Smooth muscle cell (in vitro differentiated cells): ENCODE measurements around the gene GNA14. TPM values are rescaled to one million over a fixed set of nuclear protein-coding genes. Genes with fewer than 3 reads are reported as not detected.
"Not testable (repeated sequence)": the region's sequence is repeated elsewhere in the genome, so short reads cannot be mapped to it uniquely, and the experiment has no call there.

ENCODE experiments used
- DNase-seq: peaks from one replicate; lab custom pipeline; 2025; ENCODE audit not compliant: unreplicated experiment; lab: John Stamatoyannopoulos, UW
- H2AFZ ChIP-seq: fragments of 200-600 bp; sonication (generic); 2 replicates; pipeline ENCODE4 v1.6.0; 2016; ENCODE audit warnings: antibody characterized with exemption, low read depth, mild to moderate bottlenecking
- H3F3A ChIP-seq: fragments of 200-600 bp; sonication (generic); 2 replicates; pipeline ENCODE4 v1.6.0; 2017; ENCODE audit warnings: antibody characterized with exemption, low read depth
- H3K27ac ChIP-seq: fragments of 200-600 bp; sonication (generic); 2 replicates; pipeline ENCODE4 v1.5.1; 2016; ENCODE audit warnings: low read depth, mild to moderate bottlenecking
- H3K27me3 ChIP-seq: fragments of 200-600 bp; sonication (generic); 2 replicates; pipeline ENCODE4 v1.6.1; 2016; ENCODE audit warnings: low read depth, mild to moderate bottlenecking
- H3K36me3 ChIP-seq: fragments of 200-600 bp; sonication (generic); 2 replicates; pipeline ENCODE4 v1.5.1; 2016; ENCODE audit warnings: low read depth
- H3K4me1 ChIP-seq: fragments of 200-600 bp; sonication (generic); 2 replicates; pipeline ENCODE4 v1.5.1; 2016; ENCODE audit warnings: low read depth
- H3K4me2 ChIP-seq: fragments of 200-600 bp; sonication (generic); 2 replicates; pipeline ENCODE4 v1.6.0; 2016; ENCODE audit warnings: mild to moderate bottlenecking
- H3K4me3 ChIP-seq: fragments of 200-600 bp; sonication (generic); 2 replicates; pipeline ENCODE4 v1.5.1; 2016; ENCODE audit warnings: mild to moderate bottlenecking
- H3K79me2 ChIP-seq: fragments of 200-600 bp; sonication (generic); 2 replicates; pipeline ENCODE4 v1.6.0; 2016; ENCODE audit warnings: low read depth, mild to moderate bottlenecking
- H3K9ac ChIP-seq: fragments of 200-600 bp; sonication (generic); 2 replicates; pipeline ENCODE4 v1.6.0; 2016; ENCODE audit warnings: low read depth
- H3K9me3 ChIP-seq: fragments of 200-600 bp; sonication (generic); replicated peaks from 2 replicates; pipeline ENCODE4 v1.5.1; 2016; ENCODE audit warnings: low read depth
- H4K20me1 ChIP-seq: fragments of 200-600 bp; sonication (generic); 2 replicates; pipeline ENCODE4 v1.6.0; 2016; ENCODE audit warnings: low read depth
- CTCF ChIP-seq: fragments of 200-600 bp; sonication (generic); IDR thresholded peaks from 2 replicates; pipeline ENCODE4 v1.5.1; 2017; ENCODE audit warnings: borderline replicate concordance, mild to moderate bottlenecking, antibody characterized with exemption; ENCODE audit not compliant: insufficient read depth, poor library complexity, severe bottlenecking
- WGBS: methylation state at CpG from one replicate; pipeline ENCODE4 v1.1.7; 2016; ENCODE audit warnings: low lambda C conversion rate; 5-methylcytosine and 5-hydroxymethylcytosine counted together
- polyA plus RNA-seq: library from polyadenylated mRNA; unstranded; fragments of >200 nt; fragmentation: Nextera tagmentation; extraction: Ambion mirVana; gene quantifications from 2 replicates; pipeline ENCODE4 v1.2.1, GENCODE V29; 2016
- total RNA-seq: library from RNA; depleted of rRNA; stranded (reverse); fragments of >200 nt; gene quantifications from 2 replicates; pipeline ENCODE4 v1.2.3, GENCODE V29; 2014

Gene GNA14
- total and polyA plus RNA-seq, 2 experiments from 2014 or later: 1.6 to 10.2 TPM

- no peak overlapping the region for H3K27ac ChIP-seq
- 95% methylated on average over 6 of the region's 6 CpGs for WGBS
- H3F3A ChIP-seq: no peaks in the 10 kb centered on the region
- H4K20me1 ChIP-seq: no peaks in the 10 kb centered on the region
- no peak overlapping the region for H3K4me2 ChIP-seq
- H3K27me3 ChIP-seq: no peaks in the 10 kb centered on the region
- TF ChIP-seq CTCF: no peak
- no peak overlapping the region for H3K9ac ChIP-seq
- H3K36me3 ChIP-seq: no peaks in the 10 kb centered on the region
- no peak for DNase-seq
- no peak overlapping the region for H2AFZ ChIP-seq
- H3K4me1 ChIP-seq: no peaks in the 10 kb centered on the region
- no peaks in the 10 kb centered on the region for H3K9me3 ChIP-seq
- H3K4me3 ChIP-seq: no peak overlapping the region
- H3K79me2 ChIP-seq: no peaks in the 10 kb centered on the region
These were observed 150.6 kb downstream of the GNA14 start for GRCh38 chr9:77497322-77498198.

GRCh38 chr9:77495834-77496671 lies 152.1 kb downstream of the GNA14 start:
- Histone ChIP-seq H3K4me2 (peak overlapping the region; percentile 40), H3K79me2 (no peaks in the 10 kb centered on the region), H3F3A (no peaks in the 10 kb centered on the region), H3K9me3 (no peaks in the 10 kb centered on the region), H3K27ac (peak overlapping the region; percentile 65), H3K36me3 (peaks cover under 1% of the 10 kb centered on the region), H3K27me3 (no peaks in the 10 kb centered on the region), H3K9ac (peak overlapping the region; percentile 18), H2AFZ (peak overlapping the region; percentile 29), H3K4me3 (no peak overlapping the region), H4K20me1 (no peaks in the 10 kb centered on the region), H3K4me1 (no peaks in the 10 kb centered on the region)
- no peak for DNase-seq
- 44% methylated on average over 4 of the region's 4 CpGs for WGBS
- no peak for TF ChIP-seq CTCF

GRCh38 chr9:77490279-77490678 lies 157.8 kb downstream of the GNA14 start:
- not testable (repeated sequence) for H3K27me3 ChIP-seq, H3K79me2 ChIP-seq, H3K4me2 ChIP-seq, H3K4me3 ChIP-seq, H3K9ac ChIP-seq, H2AFZ ChIP-seq, H3K9me3 ChIP-seq, H3F3A ChIP-seq, H4K20me1 ChIP-seq, H3K36me3 ChIP-seq, DNase-seq, H3K27ac ChIP-seq, H3K4me1 ChIP-seq
- WGBS: over 99% methylated on average over 15 of the region's 18 CpGs

GRCh38 chr9:77489405-77490163 lies 158.5 kb downstream of the GNA14 start:
- H3F3A ChIP-seq, H3K36me3 ChIP-seq, H4K20me1 ChIP-seq, H3K4me1 ChIP-seq, H3K27me3 ChIP-seq, H3K27ac ChIP-seq, H3K4me3 ChIP-seq, H3K79me2 ChIP-seq, H3K4me2 ChIP-seq, H3K9me3 ChIP-seq, DNase-seq, H3K9ac ChIP-seq, H2AFZ ChIP-seq: not testable (repeated sequence)
- WGBS: 80% methylated on average over 23 of the region's 23 CpGs
